Tibial artery (tissue), 4 donors: ENCODE data around the gene SPEG.
A peak's percentile ranks its signal among the peaks of the same experiment; 100 is the strongest.

Source experiments
- DNase-seq, 2 donors: peaks; one replicate each; pipeline ENCODE4 v3.0.0-alpha.2; 2019
- H3K27ac ChIP-seq, 2 donors: fragments of 200-600 bp; sonication (generic) in 1 of 2; 1 replicate in 1 of 2; 2 replicates in 1 of 2; pipeline ENCODE4 v1.5.1; 2018 to 2019; ENCODE audit warnings: mild to moderate bottlenecking in 1 of 2
- H3K27me3 ChIP-seq, 2 donors: fragments of 200-600 bp; sonication (generic) in 1 of 2; one replicate each; pipeline versions ENCODE4 v1.5.1 to v1.6.0; 2016 to 2019
- H3K36me3 ChIP-seq, 3 donors: fragments of 200-600 bp; sonication (generic) in 2 of 3; one replicate each; pipeline ENCODE4 v1.5.1; 2016 to 2019; ENCODE audit warnings: mild to moderate bottlenecking in 2 of 3
- H3K4me1 ChIP-seq, 4 donors: fragments of 200-600 bp; sonication (generic) in 2 of 4; 1 replicate in 3 of 4; 2 replicates in 1 of 4; pipeline ENCODE4 v1.5.1; 2016 to 2019
- H3K4me3 ChIP-seq, 2 donors: fragments of 200-600 bp; sonication (generic) in 1 of 2; 1 replicate in 1 of 2; 2 replicates in 1 of 2; pipeline ENCODE4 v1.5.1; 2018 to 2019; ENCODE audit warnings: mild to moderate bottlenecking in 2 of 2
- H3K9me3 ChIP-seq, 3 donors: fragments of 200-600 bp; sonication (generic) in 1 of 3; one replicate each; pipeline ENCODE4 v1.5.1; 2016 to 2019
- CTCF ChIP-seq, 2 experiments: fragments of 200-600 bp in 1 of 2; fragments of 450-650 bp in 1 of 2; IDR thresholded peaks; one replicate each; pipeline ENCODE4 v1.5.1; 2017 to 2019; ENCODE audit warnings: antibody characterized with exemption in 2 of 2, mild to moderate bottlenecking in 1 of 2, moderate library complexity in 1 of 2
- intact Hi-C: fragments of 100-400 bp; cut with DNase I; formaldehyde crosslinking; loops from one replicate; pipeline ENCODE4 v1.15.0; 2023; ENCODE audit warnings: low total_unique reads

The SPEG gene

DNA sequence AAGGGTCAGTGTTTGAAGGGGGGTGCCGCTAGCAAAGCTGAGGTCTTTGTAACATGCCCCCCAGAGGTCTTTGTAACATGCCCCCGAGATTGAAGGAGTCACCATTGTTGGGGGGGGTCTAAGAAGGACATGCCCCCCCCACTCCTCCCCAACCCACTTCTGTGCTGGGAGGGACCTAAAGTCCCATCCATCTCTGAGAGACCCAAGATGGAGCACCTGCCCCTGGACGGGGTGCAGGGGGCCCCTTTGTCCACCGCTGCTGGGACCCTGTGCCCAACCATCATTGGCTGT lies 73.7 kb downstream of the SPEG start:
- Histone ChIP-seq H3K9me3 (no peaks in the 10 kb centered on the region), H3K36me3 (peaks cover 28 to 46% (median 38%) of the 10 kb centered on the region in 3 donors), H3K27me3 (peaks cover 0 to 28% of the 10 kb centered on the region in 2 donors), H3K4me1 (peaks cover 0 to 42% (median 27%) of the 10 kb centered on the region in 4 donors), H3K27ac (no peak overlapping the region), H3K4me3 (no peak overlapping the region)
- intact Hi-C loops: no loop called here
- DNase-seq: no peak
- TF ChIP-seq CTCF (IDR thresholded peaks at IDR 0.05): no peak

- Histone ChIP-seq H3K4me1 (peaks cover 0 to 47% (median 32%) of the 10 kb centered on the region in 4 donors), H3K27ac (no peak overlapping the region), H3K4me3 (peak overlapping the region in 1 of 2 donors; percentile 47), H3K36me3 (peaks cover 22 to 38% (median 30%) of the 10 kb centered on the region in 3 donors), H3K9me3 (no peaks in the 10 kb centered on the region), H3K27me3 (peaks cover 0 to 35% of the 10 kb centered on the region in 2 donors)
- no peak for TF ChIP-seq CTCF (IDR thresholded peaks at IDR 0.05)
- DNase-seq: peak in 1 of 2 donors; percentile 65
- intact Hi-C loops: no loop called here
Measured at GRCh38 chr2:219508971-219509779, 74.5 kb downstream of the SPEG start.

- TF ChIP-seq CTCF (IDR thresholded peaks at IDR 0.05): peak; percentile 53 to 68
- H3K27me3 ChIP-seq: peaks cover 0 to 41% of the 10 kb centered on the region in 2 donors
- peaks cover 0 to 53% (median 36%) of the 10 kb centered on the region in 4 donors for H3K4me1 ChIP-seq
- H3K36me3 ChIP-seq: peaks cover 15 to 30% (median 23%) of the 10 kb centered on the region in 3 donors
- no peaks in the 10 kb centered on the region for H3K9me3 ChIP-seq
- DNase-seq: peak; percentile 49 to 81
- intact Hi-C loops: no loop called here
- H3K4me3 ChIP-seq: peak overlapping the region; percentile 25 to 47
- no peak overlapping the region for H3K27ac ChIP-seq
Measured at GRCh38 chr2:219509780-219510511, 75.3 kb downstream of the SPEG start.

- Histone ChIP-seq H3K36me3 (peaks cover 13 to 23% (median 16%) of the 10 kb centered on the region in 3 donors), H3K27ac (no peak overlapping the region), H3K4me1 (peaks cover 0 to 53% (median 36%) of the 10 kb centered on the region in 4 donors), H3K4me3 (no peak overlapping the region), H3K9me3 (no peaks in the 10 kb centered on the region), H3K27me3 (peaks cover 0 to 46% of the 10 kb centered on the region in 2 donors)
- intact Hi-C loops: no loop called here
- DNase-seq: no peak
- TF ChIP-seq CTCF (IDR thresholded peaks at IDR 0.05): no peak
Measured at GRCh38 chr2:219510512-219511135, 76.0 kb downstream of the SPEG start.

DNA sequence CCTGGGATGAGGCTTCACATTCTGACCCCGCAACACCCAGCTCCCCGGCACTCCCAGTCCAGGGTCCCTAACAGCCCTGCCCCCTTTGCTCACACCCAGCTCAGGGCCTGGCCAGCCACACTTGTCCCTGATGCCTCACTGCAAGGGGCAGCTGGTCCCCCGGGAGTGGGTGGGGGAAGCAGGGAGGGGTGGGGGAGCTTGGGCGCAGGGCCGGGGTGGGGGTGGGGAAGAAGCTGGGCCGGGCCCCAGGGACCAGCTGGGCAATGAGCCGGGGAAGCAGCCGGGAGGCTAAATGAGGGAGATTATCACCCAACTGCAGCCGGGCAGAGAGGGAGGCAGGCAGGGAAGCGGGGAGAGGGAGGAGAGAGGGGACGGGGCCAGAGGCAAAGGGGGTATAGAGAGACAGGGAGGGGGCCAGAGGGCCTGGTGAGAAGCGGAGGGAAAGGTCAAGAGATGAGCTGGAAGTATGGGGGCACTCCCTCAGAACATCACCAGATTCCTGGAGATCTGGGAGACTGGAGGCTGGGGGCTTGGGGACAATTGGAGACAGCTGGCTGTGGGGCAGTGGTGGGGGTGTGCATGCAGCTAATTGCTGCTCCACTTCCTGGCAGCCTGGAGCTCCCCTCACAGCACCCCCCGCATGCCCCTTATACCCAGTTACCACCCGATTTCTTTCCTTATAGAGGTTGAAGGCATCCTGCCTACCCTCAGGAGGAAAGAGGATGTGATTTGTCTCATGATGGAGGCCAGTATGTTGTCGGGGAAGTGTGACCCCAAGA lies 77.1 kb downstream of the SPEG start:
- DNase-seq: no peak
- Histone ChIP-seq H3K36me3 (peaks cover 2 to 12% (median 5%) of the 10 kb centered on the region in 3 donors), H3K4me1 (peaks cover 0 to 53% (median 36%) of the 10 kb centered on the region in 4 donors), H3K27ac (no peak overlapping the region), H3K27me3 (peaks cover 0 to 51% of the 10 kb centered on the region in 2 donors), H3K9me3 (no peaks in the 10 kb centered on the region), H3K4me3 (no peak overlapping the region)
- TF ChIP-seq CTCF (IDR thresholded peaks at IDR 0.05): no peak
- intact Hi-C loops: no loop called here
